ENCODE data around the gene FASTKD3. TPM values are rescaled to one million over a fixed set of nuclear protein-coding genes. Genes with fewer than 3 reads are reported as not detected.

The FASTKD3 gene
- polyA plus RNA-seq, 1 donor from 2014 or later = 27.8 TPM

DNA sequence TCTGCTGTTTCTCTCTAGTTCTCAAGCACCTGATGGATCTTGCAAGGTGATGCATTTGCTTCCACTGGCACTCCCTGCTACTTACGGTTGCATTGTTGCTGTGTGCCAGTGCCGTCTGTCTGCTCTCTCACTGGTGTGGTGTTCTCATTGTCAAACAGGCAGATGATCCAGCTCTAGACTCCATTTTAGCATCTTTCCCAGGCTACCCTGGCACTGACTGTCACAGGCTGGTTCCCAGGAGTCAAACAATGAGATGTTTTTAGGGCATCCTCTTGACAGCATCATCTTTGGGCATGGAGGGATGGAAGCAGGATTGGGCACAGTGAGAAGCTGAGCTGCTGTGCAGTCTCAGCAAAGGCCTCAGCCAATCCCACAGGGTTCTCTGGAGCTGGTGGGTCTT is 13.0 kb upstream of the FASTKD3 start:
- H3K9ac ChIP-seq (ENCODE audit: low read length) = no peak overlapping the region
- no peaks in the 10 kb centered on the region for H3K27me3 ChIP-seq (ENCODE audit: insufficient read depth, low read depth, low read length)
- H4K20me1 ChIP-seq (ENCODE audit: insufficient read depth) = no peaks in the 10 kb centered on the region
- H3K79me2 ChIP-seq (replicated peaks; ENCODE audit: insufficient read depth, low read length) = no peaks in the 10 kb centered on the region
- no peak overlapping the region for H3K4me3 ChIP-seq (ENCODE audit: low read length)
- TF ChIP-seq TAF1 (IDR thresholded peaks at IDR 0.05; ENCODE audit: low read depth) (no peak), EZH2 (IDR thresholded peaks at IDR 0.05; ENCODE audit: borderline replicate concordance, insufficient read depth, low read length, poor library complexity, severe bottlenecking) (no peak), RAD21 (conservative IDR thresholded peaks at IDR 0.05) (no peak), MXI1 (conservative IDR thresholded peaks at IDR 0.05; ENCODE audit: poor library complexity, severe bottlenecking) (no peak), POLR2AphosphoS5 (IDR thresholded peaks at IDR 0.05) (no peak), EP300 (conservative IDR thresholded peaks at IDR 0.05; ENCODE audit: poor library complexity, severe bottlenecking) (no peak), SMC3 (conservative IDR thresholded peaks at IDR 0.05; ENCODE audit: poor library complexity) (no peak)
- TF ChIP-seq, protein P1, sequence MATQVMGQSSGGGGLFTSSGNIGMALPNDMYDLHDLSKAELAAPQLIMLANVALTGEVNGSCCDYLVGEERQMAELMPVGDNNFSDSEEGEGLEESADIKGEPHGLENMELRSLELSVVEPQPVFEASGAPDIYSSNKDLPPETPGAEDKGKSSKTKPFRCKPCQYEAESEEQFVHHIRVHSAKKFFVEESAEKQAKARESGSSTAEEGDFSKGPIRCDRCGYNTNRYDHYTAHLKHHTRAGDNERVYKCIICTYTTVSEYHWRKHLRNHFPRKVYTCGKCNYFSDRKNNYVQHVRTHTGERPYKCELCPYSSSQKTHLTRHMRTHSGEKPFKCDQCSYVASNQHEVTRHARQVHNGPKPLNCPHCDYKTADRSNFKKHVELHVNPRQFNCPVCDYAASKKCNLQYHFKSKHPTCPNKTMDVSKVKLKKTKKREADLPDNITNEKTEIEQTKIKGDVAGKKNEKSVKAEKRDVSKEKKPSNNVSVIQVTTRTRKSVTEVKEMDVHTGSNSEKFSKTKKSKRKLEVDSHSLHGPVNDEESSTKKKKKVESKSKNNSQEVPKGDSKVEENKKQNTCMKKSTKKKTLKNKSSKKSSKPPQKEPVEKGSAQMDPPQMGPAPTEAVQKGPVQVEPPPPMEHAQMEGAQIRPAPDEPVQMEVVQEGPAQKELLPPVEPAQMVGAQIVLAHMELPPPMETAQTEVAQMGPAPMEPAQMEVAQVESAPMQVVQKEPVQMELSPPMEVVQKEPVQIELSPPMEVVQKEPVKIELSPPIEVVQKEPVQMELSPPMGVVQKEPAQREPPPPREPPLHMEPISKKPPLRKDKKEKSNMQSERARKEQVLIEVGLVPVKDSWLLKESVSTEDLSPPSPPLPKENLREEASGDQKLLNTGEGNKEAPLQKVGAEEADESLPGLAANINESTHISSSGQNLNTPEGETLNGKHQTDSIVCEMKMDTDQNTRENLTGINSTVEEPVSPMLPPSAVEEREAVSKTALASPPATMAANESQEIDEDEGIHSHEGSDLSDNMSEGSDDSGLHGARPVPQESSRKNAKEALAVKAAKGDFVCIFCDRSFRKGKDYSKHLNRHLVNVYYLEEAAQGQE (IDR thresholded peaks at IDR 0.05; ENCODE audit: borderline replicate concordance) = no peak
- TF ChIP-seq, protein P2, sequence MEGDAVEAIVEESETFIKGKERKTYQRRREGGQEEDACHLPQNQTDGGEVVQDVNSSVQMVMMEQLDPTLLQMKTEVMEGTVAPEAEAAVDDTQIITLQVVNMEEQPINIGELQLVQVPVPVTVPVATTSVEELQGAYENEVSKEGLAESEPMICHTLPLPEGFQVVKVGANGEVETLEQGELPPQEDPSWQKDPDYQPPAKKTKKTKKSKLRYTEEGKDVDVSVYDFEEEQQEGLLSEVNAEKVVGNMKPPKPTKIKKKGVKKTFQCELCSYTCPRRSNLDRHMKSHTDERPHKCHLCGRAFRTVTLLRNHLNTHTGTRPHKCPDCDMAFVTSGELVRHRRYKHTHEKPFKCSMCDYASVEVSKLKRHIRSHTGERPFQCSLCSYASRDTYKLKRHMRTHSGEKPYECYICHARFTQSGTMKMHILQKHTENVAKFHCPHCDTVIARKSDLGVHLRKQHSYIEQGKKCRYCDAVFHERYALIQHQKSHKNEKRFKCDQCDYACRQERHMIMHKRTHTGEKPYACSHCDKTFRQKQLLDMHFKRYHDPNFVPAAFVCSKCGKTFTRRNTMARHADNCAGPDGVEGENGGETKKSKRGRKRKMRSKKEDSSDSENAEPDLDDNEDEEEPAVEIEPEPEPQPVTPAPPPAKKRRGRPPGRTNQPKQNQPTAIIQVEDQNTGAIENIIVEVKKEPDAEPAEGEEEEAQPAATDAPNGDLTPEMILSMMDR (IDR thresholded peaks at IDR 0.05; ENCODE audit: poor library complexity, severe bottlenecking) = no peak
- H3K9me2 ChIP-seq (ENCODE audit: insufficient read depth, low read length) = no peaks in the 10 kb centered on the region
- no peak overlapping the region for H3K4me2 ChIP-seq (ENCODE audit: low read length)
- no peak overlapping the region for H2AFZ ChIP-seq (ENCODE audit: low read depth, low read length)
- no peaks in the 10 kb centered on the region for H3F3A ChIP-seq (ENCODE audit: insufficient read depth, low read length, poor library complexity, severe bottlenecking)
- H3K27ac ChIP-seq (ENCODE audit: low read length) = no peak overlapping the region
- H3K9me3 ChIP-seq (ENCODE audit: low read length) = no peaks in the 10 kb centered on the region
- H3K36me3 ChIP-seq (ENCODE audit: insufficient read depth, low read length) = peaks cover 8% of the 10 kb centered on the region

DNA sequence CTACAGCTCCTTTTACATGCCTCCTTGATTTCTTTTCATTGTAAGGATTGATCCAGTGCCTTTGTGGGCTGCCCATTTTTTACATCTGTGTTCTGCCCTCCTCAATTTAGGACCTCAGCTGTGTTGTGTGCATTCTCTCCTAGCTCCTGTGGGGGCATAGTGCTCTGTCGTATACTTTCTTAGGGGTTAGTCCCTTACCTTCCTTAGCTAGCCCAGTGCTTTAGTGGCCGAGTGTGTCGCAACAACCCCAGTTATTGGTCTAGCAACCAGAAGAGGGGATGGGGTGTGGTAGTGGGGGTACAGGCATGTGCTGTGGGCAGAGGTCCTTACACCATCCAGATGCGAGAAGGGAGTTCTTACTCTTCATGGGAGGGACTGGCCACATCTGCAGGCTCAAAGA is 12.3 kb upstream of the FASTKD3 start:
- no peak overlapping the region for H3K27ac ChIP-seq (ENCODE audit: low read length)
- TF ChIP-seq, protein P1 (IDR thresholded peaks at IDR 0.05; ENCODE audit: borderline replicate concordance) = no peak
- TF ChIP-seq MXI1 (conservative IDR thresholded peaks at IDR 0.05; ENCODE audit: poor library complexity, severe bottlenecking) = no peak
- TF ChIP-seq SMC3 (conservative IDR thresholded peaks at IDR 0.05; ENCODE audit: poor library complexity) = no peak
- TF ChIP-seq TAF1 (IDR thresholded peaks at IDR 0.05; ENCODE audit: low read depth) = no peak
- no peak for TF ChIP-seq EZH2 (IDR thresholded peaks at IDR 0.05; ENCODE audit: borderline replicate concordance, insufficient read depth, low read length, poor library complexity, severe bottlenecking)
- TF ChIP-seq RAD21 (conservative IDR thresholded peaks at IDR 0.05) = no peak
- TF ChIP-seq EP300 (conservative IDR thresholded peaks at IDR 0.05; ENCODE audit: poor library complexity, severe bottlenecking) = no peak
- TF ChIP-seq, protein P2 (IDR thresholded peaks at IDR 0.05; ENCODE audit: poor library complexity, severe bottlenecking) = no peak
- TF ChIP-seq POLR2AphosphoS5 (IDR thresholded peaks at IDR 0.05) = no peak
- H3K4me3 ChIP-seq (ENCODE audit: low read length) = no peak overlapping the region
- H3F3A ChIP-seq (ENCODE audit: insufficient read depth, low read length, poor library complexity, severe bottlenecking) = no peaks in the 10 kb centered on the region
- no peaks in the 10 kb centered on the region for H4K20me1 ChIP-seq (ENCODE audit: insufficient read depth)
- H2AFZ ChIP-seq (ENCODE audit: low read depth, low read length) = no peak overlapping the region
- H3K4me2 ChIP-seq (ENCODE audit: low read length) = no peak overlapping the region
- H3K9me2 ChIP-seq (ENCODE audit: insufficient read depth, low read length) = no peaks in the 10 kb centered on the region
- H3K9ac ChIP-seq (ENCODE audit: low read length) = no peak overlapping the region
- peaks cover 8% of the 10 kb centered on the region for H3K36me3 ChIP-seq (ENCODE audit: insufficient read depth, low read length)
- no peaks in the 10 kb centered on the region for H3K27me3 ChIP-seq (ENCODE audit: insufficient read depth, low read depth, low read length)
- H3K79me2 ChIP-seq (replicated peaks; ENCODE audit: insufficient read depth, low read length) = no peaks in the 10 kb centered on the region
- no peaks in the 10 kb centered on the region for H3K9me3 ChIP-seq (ENCODE audit: low read length)
